GM12864 (cell line): ENCODE results near the gene FOXM1.

Source experiments
- DNase-seq: peaks from one replicate; pipeline ENCODE4 v3.0.0-alpha.2; 2011; ENCODE audit warnings: low read depth
- H3K4me3 ChIP-seq: 2 replicates; pipeline ENCODE4 v1.5.1; 2011; ENCODE audit warnings: mild to moderate bottlenecking, low read depth, low read length, control low read depth
- TF ChIP-seq, protein P1 (sequence below): IDR thresholded peaks from 2 replicates; pipeline ENCODE4 v1.5.1; 2011; ENCODE audit warnings: low read depth, mild to moderate bottlenecking, moderate library complexity, low read length, control low read depth, inconsistent platforms; ENCODE audit errors: missing control alignments

Gene FOXM1

DNA sequence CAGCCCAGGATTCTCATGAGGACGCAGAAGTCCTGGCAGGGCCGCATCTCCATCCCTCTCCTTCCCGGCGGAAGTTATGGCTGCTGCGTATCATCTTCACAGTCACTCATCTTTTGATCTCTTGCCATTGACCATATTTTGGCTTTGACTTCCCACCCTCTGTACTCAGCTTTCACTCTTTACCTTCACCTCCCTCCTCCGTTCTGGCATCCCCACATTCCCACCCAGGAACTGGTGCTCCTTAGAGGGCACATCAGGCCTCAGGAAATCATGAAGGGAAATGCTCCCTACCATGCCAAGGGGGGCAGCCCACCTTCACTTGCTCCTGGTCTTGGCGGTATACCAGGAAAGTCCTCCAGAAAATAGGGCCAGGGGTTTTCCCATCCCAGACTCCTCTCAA lies 21.4 kb downstream of the FOXM1 start:
- H3K4me3 ChIP-seq = no peak overlapping the region
- TF ChIP-seq, protein P1, sequence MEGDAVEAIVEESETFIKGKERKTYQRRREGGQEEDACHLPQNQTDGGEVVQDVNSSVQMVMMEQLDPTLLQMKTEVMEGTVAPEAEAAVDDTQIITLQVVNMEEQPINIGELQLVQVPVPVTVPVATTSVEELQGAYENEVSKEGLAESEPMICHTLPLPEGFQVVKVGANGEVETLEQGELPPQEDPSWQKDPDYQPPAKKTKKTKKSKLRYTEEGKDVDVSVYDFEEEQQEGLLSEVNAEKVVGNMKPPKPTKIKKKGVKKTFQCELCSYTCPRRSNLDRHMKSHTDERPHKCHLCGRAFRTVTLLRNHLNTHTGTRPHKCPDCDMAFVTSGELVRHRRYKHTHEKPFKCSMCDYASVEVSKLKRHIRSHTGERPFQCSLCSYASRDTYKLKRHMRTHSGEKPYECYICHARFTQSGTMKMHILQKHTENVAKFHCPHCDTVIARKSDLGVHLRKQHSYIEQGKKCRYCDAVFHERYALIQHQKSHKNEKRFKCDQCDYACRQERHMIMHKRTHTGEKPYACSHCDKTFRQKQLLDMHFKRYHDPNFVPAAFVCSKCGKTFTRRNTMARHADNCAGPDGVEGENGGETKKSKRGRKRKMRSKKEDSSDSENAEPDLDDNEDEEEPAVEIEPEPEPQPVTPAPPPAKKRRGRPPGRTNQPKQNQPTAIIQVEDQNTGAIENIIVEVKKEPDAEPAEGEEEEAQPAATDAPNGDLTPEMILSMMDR = no peak
- DNase-seq = no peak

DNA sequence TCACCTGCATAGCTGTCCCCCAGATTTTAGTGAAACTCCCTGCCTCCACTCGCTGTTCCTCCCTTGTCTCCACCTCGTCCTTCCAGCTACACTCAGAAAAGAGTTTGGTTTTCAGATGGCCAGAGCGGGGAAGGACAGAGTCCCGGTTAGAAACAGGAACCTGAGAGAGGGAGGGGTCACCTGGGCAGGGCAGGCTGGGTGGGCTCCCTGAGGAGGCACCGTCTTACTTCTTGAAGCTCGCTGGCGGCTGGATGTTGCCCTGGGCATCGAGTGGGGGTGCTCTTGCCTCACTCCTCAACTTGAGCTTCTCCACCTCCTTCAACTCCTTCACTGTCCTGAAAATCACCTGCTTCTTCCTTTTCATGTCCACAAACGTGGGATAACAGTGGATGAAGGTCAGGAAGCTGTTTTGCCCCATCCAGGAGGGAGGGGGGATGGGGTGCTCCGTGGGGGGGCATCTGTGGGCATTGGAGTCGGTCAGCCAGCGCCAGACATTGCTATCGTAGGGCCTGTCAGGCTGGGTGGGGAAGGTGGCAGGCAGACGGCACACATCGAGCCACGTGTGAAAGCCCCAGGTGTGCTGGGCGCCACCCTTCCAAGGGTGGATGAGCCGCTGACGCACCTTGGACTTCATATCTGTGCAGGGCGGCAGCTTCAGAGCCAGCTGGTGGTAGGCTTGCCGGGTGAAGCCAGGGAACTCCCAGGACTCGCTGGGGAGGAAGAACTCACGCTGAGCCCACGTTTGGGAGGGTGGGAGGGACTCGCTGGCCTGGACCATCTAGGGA lies 22.1 kb downstream of the FOXM1 start:
- TF ChIP-seq, protein P1 = no peak
- no peak overlapping the region for H3K4me3 ChIP-seq
- no peak for DNase-seq

DNA sequence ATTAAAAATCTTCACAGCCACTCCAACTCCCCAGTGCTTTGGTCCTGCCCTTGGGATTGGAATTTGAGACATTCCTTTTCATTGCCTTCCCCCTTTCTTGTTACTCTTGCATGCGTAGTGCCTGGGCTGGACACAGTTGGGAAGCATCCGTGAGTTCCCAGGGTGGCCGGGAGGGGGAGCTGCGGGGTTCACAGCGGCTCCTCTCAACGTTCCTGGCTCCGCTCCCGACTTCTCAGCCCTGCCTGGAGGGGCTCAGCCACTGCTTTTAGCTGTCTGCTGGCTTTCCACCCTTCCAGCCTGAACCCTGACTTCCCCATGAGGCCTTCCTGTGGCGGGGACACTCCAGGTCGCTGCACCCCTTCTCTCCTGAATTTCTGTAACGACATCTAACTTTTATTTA lies 23.3 kb downstream of the FOXM1 start:
- no peak overlapping the region for H3K4me3 ChIP-seq
- no peak for DNase-seq
- TF ChIP-seq, protein P1 = peak; percentile 84

DNA sequence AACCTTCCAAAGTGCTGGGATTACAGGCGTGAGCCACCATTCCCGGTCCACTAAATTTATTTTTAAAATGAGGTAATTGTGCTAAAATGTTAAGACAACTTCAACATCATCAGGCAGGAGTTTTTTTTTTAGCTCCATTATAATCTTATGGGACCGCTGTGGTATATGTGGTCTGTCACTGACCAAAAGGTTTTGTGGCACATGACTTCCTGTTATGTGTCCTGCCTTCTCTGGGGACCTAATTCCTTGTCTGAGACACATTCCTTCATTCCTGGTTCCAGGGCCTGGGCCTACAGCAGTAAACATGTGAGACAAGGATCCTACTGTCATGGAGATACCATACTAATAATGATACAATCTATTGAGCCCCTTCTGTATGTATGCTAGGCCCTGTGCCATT lies 25.0 kb downstream of the FOXM1 start:
- DNase-seq = no peak
- H3K4me3 ChIP-seq = no peak overlapping the region
- TF ChIP-seq, protein P1 = no peak

DNA sequence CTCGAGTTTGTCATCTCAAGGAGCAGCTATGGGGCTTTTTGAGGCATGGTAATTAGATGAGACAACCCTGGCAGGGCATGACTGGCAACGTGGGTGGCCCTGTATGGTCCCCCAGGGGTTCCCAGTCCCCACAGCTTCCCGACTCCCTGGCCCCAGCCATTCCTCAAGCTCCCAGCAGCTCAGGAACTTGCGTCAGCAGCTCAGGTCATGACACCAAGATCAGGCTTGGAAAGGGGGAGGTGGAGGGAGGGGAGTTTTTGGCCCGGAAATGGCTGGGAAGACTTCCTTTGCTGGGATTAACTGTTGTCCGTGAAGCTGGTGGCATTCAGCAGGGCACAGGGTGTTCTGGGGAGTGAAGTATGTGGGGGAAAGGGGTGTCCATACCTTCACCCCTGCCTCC lies 31.7 kb downstream of the FOXM1 start:
- TF ChIP-seq, protein P1 = no peak
- no peak for DNase-seq
- no peak overlapping the region for H3K4me3 ChIP-seq

DNA sequence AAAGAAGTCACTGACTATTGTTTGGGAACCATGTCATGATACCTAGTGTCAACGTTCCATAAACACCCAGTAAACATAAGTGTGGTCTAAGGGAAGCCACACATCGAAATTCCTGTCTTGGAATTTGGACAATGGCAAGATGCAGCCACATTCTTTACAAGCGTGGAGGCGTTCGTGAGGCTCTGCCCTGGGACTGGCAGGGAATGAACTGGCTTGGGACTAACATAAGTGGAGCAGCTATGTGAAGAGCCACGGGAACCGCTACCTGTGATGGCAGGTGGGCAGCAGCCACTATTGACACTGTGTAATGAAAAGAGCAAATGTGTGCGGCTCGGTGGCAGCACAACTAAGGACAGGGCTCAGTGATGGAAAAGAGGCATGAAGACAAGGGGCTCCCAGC lies 32.2 kb downstream of the FOXM1 start:
- no peak for DNase-seq

DNA sequence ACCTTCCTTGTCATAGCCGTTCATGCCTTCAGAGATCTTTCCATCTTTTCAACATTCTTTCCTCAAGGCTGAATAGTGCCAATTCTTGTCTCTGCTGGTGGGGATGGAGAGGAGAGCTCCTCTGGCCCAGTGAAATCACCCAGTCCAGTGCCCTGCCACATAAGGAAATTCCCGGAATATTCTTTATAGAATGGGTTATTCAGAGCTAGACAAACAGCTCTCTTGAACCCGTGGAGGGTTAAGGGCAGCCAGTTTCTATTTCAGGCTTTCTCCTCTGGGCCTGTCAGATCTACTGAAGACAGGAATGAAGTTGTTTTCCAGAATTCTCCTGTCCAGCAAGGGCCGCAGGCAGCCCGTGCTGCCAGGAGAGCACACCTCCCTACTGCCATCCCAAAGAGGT lies 34.0 kb downstream of the FOXM1 start:
- no peak overlapping the region for H3K4me3 ChIP-seq
- no peak for DNase-seq
- TF ChIP-seq, protein P1 = no peak

More for the DNA sequence above, 32.2 kb downstream of the FOXM1 start:
- H3K4me3 ChIP-seq = no peak overlapping the region
- TF ChIP-seq, protein P1 = no peak
